ENCODE data around the gene FOXL1. TPM values are rescaled to one million over a fixed set of nuclear protein-coding genes. Genes with fewer than 3 reads are reported as not detected.

The FOXL1 gene
- total RNA-seq = not detected in 2 replicates

DNA sequence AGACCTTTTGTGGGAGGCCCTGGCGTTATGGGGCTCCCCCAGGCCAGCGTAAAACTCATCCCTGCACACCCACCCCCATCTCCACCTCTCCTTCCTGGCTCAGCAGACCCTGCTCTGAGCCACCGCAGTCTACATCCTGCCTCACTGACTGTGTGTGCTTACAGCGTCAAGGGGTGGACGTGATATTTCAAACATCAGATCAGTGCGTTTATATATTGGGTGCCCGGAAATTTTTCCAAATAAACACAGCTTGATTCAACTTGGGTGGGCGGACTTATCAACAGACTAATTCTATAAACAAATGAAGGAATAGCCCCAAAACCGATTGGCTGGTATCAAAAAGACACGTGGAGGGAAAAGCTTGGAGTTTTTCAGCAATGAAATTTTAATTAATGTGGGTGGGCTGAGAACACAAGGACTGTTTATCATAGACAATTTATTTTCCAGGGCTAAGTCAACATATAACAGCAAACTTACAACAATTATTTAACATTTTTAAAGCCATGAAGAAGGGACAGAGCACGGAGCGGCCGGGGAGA is at the start of gene FOXL1:
TSS of gene FOXL1 (plus strand) at position 489 of the 539 bp plus-strand sequence. CDS start 175 bp downstream, outside the sequence.
- intact Hi-C loops (cut with micrococcal nuclease) = loop anchor here (5.0 kb wide), 1 partner anchor 84 kb away; no protein-coding TSS in a partner anchor

DNA sequence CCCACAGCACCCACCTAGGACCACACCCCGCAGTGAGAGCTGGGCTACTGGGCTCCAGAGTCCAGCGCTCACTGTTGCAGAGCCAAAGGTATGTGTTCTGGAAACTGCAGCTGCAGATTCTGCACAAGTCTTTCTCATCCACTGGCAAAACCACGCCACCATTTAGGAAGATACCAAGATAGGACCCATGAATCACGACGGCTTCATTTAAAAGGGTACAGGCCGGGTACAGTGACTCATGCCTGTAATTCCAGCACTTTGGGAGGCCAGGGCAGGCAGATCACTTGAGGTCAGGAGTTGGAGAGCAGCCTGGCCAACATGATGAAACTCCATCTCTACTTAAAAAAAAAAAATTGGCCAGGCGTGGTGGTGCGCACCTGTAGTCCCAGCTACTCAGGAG is 49.2 kb upstream of the FOXL1 start:
- intact Hi-C loops (cut with micrococcal nuclease) = no loop called here

DNA sequence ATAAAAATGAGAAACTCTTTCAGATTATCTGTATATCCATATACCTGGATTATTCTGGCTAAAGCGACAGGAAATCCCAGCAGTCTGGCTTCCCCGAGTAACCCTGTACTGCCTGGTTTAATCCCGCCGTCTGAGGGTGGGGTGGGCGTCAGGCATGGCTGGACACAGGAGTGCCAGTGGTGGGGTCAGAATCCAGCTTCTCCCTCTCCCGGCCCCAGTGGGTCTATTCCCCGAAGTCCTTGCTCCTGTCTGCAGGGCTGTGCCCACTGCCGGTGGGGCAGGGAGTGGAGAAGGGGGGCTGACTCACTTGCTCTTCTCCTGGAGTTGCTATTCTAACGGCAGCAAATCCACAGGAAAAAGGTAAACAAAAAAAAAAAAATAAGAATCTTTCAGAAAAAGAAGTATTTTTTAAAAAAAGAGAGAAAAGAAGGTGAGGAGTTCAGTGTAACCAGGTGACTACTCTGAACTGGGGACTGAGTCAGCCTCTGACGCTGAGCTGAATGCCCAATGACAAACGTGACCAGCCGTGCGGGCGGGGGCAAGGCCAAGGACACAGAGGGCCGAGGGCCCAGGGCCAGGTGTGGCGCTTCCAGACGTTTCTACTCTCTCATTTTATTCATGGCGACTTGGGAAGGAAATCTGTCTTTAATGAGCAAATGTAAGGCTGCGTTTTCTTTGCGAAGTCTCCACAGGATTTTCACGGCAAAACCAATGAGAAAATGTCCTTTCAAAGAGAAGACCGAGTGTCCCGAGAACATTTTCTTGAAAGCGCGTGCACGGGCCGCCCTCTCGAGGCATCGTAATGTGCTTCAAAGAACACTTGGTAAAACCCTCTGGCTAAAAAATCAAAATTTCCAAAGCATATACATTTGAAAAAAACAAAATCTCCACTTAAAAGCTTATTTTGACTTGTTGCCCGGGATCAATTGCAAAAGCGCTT is 47.8 kb upstream of the FOXL1 start:
- intact Hi-C loops (cut with micrococcal nuclease) = no loop called here

GRCh38 chr16:86531191-86531545 is 47.2 kb upstream of the FOXL1 start:
- intact Hi-C loops (cut with micrococcal nuclease) = no loop called here

DNA sequence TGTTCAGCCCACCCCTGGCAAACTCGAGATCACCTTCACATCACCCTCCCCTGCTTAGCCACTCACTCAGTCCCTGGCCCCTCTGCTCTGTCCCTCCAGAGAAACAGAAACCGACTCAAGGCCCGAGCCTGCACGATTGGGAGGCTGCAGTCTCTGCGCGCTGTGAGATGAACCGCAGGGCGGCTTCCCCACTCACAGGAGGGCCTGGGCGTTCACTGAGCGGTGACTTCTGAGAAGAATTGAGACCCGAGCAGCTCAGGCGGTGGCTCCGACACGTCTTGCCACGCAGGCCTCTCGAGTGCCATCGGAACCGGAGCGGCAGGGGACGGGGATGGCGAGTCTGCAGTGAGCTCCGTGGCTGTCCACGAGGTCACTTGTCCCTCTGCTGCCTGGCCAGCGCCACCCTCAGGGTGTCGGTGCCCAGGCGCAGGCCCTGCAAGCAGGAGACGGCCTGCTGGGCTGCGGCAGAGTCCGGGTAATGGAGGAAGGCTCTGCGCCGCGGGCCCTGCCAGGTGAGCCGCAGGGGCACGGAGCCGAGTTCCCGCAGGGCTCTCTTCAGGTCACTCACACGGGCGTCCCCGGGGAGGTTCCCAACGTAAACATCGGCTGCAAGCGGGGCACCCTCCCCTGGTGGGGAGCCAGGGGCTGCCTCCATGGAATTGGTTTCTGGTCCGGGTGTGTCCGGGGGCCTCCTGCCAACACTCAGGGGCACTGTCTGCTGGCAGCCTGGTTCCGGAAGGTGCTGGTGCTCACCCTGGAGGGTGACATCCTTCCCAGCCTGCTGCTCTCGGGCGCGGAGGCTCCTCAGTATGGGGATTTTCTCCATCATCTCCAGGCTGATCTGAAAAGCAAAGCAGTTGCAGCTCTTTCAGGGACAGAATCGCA is 46.5 kb upstream of the FOXL1 start:
- intact Hi-C loops (cut with micrococcal nuclease) = no loop called here

DNA sequence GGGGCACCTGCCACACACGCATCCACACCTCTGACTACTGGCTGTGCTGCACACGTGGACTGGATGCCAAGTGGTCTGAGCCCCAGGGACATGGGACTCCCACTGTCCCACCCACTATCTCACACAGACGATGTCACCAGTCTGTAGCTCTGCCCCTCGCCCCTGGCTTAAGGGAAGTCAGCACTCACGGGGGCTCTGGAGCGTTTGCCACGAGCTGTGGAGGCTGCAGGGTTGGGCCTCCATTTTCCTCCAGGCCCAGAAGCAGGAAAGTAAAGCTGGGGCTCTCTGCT is 45.9 kb upstream of the FOXL1 start:
- intact Hi-C loops (cut with micrococcal nuclease) = no loop called here

GRCh38 chr16:86533076-86533475 is 45.3 kb upstream of the FOXL1 start:
- intact Hi-C loops (cut with micrococcal nuclease) = no loop called here

DNA sequence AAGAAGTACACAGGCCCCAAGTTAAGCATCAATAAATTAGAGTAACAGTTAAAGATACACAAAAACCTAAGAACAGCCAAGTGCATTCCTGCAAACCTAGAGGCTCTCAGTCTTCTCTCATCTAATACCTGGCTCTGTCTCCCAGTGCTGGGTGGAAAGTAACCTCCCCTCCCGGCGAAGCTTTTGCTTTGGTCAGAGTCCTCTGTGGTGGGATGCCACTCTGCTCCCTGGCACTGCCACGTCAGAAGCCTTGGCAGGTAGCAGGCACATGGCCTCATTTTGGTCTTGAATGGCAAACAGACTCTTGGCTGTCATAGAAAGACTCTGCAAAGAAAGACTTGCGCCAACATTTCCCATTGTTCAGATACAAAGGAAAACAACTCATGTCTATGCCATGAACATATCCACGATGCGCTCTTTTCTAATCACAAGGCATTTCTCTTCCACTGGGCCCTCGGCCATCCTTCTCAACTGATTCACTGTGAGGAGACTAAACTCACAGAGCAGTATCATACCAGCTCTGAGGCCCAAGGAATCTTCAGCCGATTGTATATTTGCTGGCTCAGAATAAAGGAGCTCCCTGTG is 44.5 kb upstream of the FOXL1 start:
- intact Hi-C loops (cut with micrococcal nuclease) = no loop called here

DNA sequence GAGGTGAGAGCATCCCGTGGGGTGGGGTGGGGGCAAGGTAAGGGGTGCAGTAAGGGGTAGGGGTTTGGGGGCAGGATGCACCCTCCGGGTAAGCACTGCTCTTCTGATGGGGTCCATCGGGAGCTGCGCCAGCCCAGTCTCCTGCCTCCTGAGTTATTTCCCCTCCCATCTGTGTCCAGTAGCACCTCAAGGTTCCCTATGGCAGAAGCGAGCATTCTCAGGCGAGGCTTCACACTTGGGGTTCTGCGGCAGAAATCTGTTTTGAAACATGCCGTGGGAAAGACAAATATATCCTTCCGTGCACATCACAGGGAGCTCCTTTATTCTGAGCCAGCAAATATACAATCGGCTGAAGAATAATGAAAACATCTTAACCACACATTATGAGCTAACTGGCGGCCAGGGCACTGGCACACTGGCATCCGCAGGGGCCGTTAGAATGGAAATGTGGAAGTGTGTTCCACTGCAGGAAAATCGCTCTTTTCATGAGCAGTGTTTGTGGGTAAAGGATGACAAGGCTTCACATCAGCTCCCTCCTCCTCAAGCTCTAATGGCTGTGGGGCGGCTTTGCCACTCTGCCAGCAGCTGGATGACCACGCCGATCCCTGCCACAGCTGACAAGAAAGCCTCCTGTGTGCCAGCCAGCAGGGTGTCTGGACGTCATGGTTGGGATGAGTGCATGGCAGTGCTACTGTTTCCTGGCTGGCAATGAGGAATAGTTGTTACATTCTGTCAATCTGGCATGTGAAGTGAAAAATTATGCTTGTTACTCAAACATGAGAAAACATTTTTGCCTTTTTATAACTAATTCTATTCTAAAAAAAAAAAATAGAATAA is 43.4 kb upstream of the FOXL1 start:
- intact Hi-C loops (cut with micrococcal nuclease) = no loop called here

DNA sequence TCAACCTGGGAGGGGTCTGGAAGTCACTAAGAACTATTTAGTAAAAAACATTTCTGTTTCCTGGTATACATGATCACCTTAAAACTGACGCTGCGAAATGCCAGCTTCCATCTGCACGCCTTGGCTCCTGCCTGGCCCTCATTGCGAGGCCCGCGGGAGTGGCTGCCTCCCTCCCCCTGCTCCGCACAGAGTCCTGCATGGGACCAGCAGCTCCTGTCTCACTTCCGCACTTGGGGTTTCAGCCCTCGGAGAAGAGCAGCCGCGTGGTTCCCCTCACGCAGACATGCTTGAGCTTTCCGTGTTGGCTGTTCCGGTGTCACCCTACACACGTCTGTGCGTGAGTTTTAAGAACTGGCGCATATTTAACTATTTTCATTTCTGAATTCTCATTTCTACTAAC is 41.7 kb upstream of the FOXL1 start:
- intact Hi-C loops (cut with micrococcal nuclease) = no loop called here

DNA sequence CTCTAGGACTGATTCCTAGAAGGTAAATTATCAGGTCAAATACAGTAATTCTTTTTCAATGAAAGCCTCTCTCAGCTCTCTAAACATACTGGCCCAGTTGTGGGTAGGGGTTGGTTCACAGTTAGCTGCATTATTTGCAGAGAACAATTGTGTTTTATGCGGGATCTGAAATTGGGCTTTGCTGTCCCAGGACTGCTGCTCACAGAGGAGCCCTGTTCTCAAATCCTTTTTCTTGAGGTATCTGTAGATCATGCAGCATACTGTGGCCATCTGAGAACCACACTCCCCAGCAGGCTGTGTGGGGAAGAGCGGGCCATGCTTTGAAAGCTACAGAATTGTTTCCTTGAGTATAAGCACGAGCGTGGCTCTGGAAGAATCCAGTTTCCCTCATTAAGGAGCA is 40.9 kb upstream of the FOXL1 start:
- intact Hi-C loops (cut with micrococcal nuclease) = no loop called here

GRCh38 chr16:86538196-86538780 is 40.1 kb upstream of the FOXL1 start:
- intact Hi-C loops (cut with micrococcal nuclease) = no loop called here

- intact Hi-C loops (cut with micrococcal nuclease) = no loop called here
Observed at GRCh38 chr16:86540894-86541293, 37.5 kb upstream of the FOXL1 start.

DNA sequence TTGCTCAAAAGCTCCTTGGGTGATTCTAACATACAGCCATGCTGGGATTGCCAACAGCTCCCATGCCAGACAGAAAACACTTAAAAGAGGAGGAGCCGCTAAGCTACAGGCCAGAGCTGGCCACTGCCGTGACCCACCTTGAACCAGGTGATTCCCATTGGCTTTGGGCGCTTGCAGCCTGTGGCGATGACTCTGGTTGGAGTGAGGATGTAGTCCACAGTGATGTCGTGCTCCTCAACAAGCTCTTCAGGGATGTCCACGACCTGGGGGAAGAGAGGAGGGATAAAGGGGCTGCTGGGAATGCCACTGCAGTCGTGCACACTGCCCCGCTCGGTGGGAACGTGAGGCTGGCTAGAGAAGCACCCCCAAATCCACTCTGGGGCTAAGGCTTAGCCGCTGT is 36.8 kb upstream of the FOXL1 start:
- intact Hi-C loops (cut with micrococcal nuclease) = no loop called here

DNA sequence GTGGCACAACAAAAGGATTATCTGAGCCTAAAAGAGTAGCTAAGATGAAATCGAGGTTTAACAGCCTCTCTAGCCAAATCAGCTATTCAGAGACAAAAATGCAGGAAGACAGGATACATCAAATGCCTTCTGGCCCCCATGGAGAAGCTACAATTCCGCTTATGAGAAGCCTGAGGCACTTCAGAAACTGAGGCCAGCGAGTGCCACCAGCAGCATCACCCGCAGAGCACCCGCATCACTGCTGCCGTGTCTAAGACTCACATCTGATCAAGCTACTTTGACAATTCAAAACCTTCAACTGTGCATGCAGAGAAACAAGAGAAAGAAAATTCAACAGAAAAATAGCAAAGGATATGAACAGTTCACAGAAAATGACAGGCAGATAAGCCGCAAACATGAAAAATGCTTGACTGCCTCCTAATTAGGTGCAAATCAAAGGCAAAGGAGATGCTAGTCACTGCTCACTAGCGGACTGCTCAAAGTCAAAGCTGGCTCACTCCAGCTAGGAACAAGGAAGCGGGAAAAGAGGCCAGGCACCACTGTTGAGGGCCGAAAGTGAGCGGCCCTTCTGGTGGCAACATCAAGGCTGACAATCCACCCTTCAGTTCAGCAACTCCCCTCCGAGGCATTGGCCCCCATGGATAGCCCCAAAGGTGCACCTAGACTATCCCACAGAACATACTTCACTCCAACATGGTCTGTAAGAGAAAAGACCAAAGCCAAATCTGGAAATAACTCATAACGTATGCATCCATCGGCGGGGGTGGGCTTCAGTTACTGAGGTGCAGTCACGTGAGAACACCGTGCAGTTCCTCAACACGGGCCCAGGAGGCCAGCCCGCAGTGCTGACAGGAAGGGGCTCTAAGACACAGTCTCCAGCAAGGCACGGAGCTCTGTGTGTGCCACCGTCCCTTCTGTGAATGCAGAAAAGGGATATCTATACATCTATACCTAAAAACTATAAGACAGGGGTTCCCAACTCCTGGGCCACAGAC is 35.3 kb upstream of the FOXL1 start:
- intact Hi-C loops (cut with micrococcal nuclease) = no loop called here

GRCh38 chr16:86545481-86545880 is 32.9 kb upstream of the FOXL1 start:
- intact Hi-C loops (cut with micrococcal nuclease) = no loop called here

- intact Hi-C loops (cut with micrococcal nuclease) = no loop called here
Observed at GRCh38 chr16:86545954-86546637, 32.3 kb upstream of the FOXL1 start.

DNA sequence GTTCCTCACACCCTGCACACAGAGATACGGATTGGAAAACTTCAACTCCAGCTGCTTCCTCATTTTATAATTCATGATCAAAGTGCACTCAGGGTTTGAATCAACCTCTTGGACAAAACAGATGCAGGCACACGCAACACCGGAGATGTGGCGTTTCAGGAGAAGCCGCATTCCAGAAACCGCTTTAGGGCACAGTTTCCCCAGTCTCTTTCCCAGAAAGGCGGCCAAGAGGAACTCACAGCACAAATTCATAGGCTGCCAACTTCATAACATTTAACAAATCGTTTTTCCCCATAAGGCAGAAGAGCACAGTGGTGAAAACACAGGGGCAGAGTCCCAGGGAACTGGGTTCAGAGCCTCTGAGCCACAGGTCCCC is 31.7 kb upstream of the FOXL1 start:
- intact Hi-C loops (cut with micrococcal nuclease) = no loop called here

DNA sequence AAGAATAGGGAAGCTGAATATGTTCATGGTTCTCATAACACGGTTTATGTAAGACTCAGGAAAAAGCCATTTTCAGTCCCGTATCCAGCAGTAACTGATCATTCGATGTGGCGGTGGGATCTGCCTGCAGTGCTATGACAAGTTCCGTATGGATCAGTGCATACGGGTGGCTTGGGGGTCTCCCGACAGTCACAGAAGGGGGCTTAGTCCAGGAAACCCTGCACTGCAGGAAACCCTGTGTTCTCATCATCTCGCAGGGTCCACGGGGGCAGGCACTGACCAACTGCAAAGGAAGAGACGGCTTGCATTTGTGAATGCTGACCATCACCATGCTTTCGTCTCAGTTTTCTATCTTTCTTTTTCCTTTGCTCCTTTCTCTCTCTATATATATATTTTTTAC is 31.1 kb upstream of the FOXL1 start:
- intact Hi-C loops (cut with micrococcal nuclease) = no loop called here
